ENCODE measurements around the gene PCNX2. TPM values are rescaled to one million over a fixed set of nuclear protein-coding genes. Genes with fewer than 3 reads are reported as not detected.

Gene PCNX2
- total and polyA plus RNA-seq, 2 of the 8 experiments (the other 6 are each of a cell fraction or from before 2014, with no cell fraction given) = 46.1 to 57.6 TPM

DNA sequence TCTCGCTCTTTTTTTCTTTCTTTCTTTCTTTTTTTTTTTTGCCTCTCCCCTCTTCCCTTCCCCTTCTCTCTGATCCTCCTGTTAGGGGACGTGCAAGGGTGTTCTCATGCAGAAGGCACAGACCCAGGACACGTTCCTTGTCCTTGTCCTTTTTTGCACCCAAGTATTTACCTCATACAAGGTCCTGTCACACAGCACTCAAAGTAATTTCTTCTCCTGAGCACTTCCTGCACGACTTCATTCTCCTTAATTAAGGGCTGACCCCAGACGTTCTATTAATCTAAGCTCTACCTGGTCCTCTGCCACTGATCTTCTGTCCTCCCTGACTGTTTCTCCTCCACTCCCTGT lies 424 bp upstream of the PCNX2 start:
- Histone ChIP-seq H3K9ac (replicated peaks in 1 of 4; ENCODE audit: extremely low read depth in 1 of 4, low read depth in 3 of 4, low read length in 3 of 4) (no peak overlapping the region; a peak in 1 of 7 replicates), H3K4me1 (replicated peaks in 1 of 4; ENCODE audit: control insufficient read depth in 3 of 4, insufficient read depth in 4 of 4, low read length in 3 of 4) (peaks cover under 1 to 16% (median 9%) of the 10 kb centered on the region in 4 experiments), H3K4me2 (ENCODE audit: insufficient read depth in 1 of 2, low read depth in 2 of 2, low read length in 2 of 2) (peak overlapping the region; percentile 84), H4K8ac (ENCODE audit: extremely low read depth, insufficient read depth, low read length) (no peak overlapping the region), H2BK120ac (replicated peaks; ENCODE audit: low read depth, low read length) (no peak overlapping the region), H3K9me3 (ENCODE audit: insufficient read depth in 2 of 2, low read depth in 1 of 2, low read length in 1 of 2) (no peaks in the 10 kb centered on the region), H3K27ac (ENCODE audit: low read depth, low read length) (no peak overlapping the region), H3K18ac (ENCODE audit: extremely low read depth, low read length) (0 out of 2 replicates have a peak overlapping the region, but pooled peaks have one; percentile 24), H2BK15ac (ENCODE audit: low read length) (0 out of 2 replicates have a peak overlapping the region, but pooled peaks have one; percentile 89), H2BK20ac (ENCODE audit: low read length) (no peak overlapping the region), H3K56ac (replicated peaks; ENCODE audit: insufficient read length, low read depth, low read length) (no peak overlapping the region), H4K91ac (replicated peaks; ENCODE audit: insufficient read length, low read length) (peak overlapping the region; percentile 68), H2BK12ac (ENCODE audit: low read depth, low read length) (no peak overlapping the region), H3K79me2 (ENCODE audit: control insufficient read depth in 1 of 2, insufficient read depth in 2 of 2, low read length in 2 of 2) (peaks cover 16 to 54% of the 10 kb centered on the region in 2 experiments), H3K79me1 (ENCODE audit: low read depth, low read length) (no peaks in the 10 kb centered on the region), H3K27me3 (replicated peaks in 1 of 4; ENCODE audit: control insufficient read depth in 3 of 4, extremely low read depth in 1 of 4, insufficient read depth in 3 of 4, low read length in 3 of 4) (no peaks in the 10 kb centered on the region), H3K4me3 (ENCODE audit: extremely low read depth in 1 of 4, insufficient read depth in 2 of 4, low read depth in 3 of 4, low read length in 4 of 4) (peak overlapping the region; percentile 77 to 93 (median 89); a peak in 7 of 8 replicates), H4K5ac (ENCODE audit: insufficient read length, low read depth, low read length) (no peak overlapping the region), H3K4ac (replicated peaks; ENCODE audit: insufficient read length, low read depth, low read length) (no peak overlapping the region), H2AFZ (ENCODE audit: low read length) (peak overlapping the region; percentile 78; the same call in 1 of the 2 replicates), H4K20me1 (replicated peaks in 1 of 2; ENCODE audit: control insufficient read depth in 1 of 2, insufficient read depth in 2 of 2, low read length in 2 of 2) (no peaks in the 10 kb centered on the region), H2BK5ac (ENCODE audit: low read depth, low read length) (peak overlapping the region; percentile 84; the same call in 1 of the 2 replicates), H3K36me3 (ENCODE audit: control insufficient read depth in 2 of 4, insufficient read depth in 4 of 4, low read length in 3 of 4) (no peaks in the 10 kb centered on the region), H2AK5ac (ENCODE audit: low read depth, low read length) (no peak overlapping the region), H3K23me2 (ENCODE audit: low read depth, low read length) (no peaks in the 10 kb centered on the region), H3K14ac (ENCODE audit: insufficient read length) (no peak overlapping the region), H3K23ac (ENCODE audit: insufficient read length) (no peak overlapping the region)
- no peak for FAIRE-seq
- POLR2A ChIA-PET (ENCODE audit: partially characterized antibody) = interaction anchor here (0.9 to 1.6 kb wide), 5 partner anchors 9 to 183 kb away, joined by 3 to 5 read pairs (median 3); no protein-coding TSS in a partner anchor
- DNase-seq (ENCODE audit: low read depth in 1 of 2, low spot score in 2 of 2) = no peak
- TF ChIP-seq CEBPB (IDR thresholded peaks at IDR 0.05; ENCODE audit: low read depth, low read length) (no peak), RXRA (IDR thresholded peaks at IDR 0.05; ENCODE audit: insufficient read depth, low read depth, low read length) (no peak), SIN3A (conservative IDR thresholded peaks at IDR 0.05 in 1 of 2, IDR thresholded peaks at IDR 0.05 in 1 of 2; ENCODE audit: low read depth in 1 of 2, low read length in 2 of 2) (no peak), POLR2A (IDR thresholded peaks at IDR 0.05; ENCODE audit: control extremely low read depth in 1 of 2, low read depth in 2 of 2, low read length in 2 of 2) (no peak), NANOG (IDR thresholded peaks at IDR 0.05; ENCODE audit: insufficient read depth, low read depth, low read length, poor library complexity, severe bottlenecking) (no peak), TAF1 (IDR thresholded peaks at IDR 0.05; ENCODE audit: low read depth, low read length) (no peak), MAFK (IDR thresholded peaks at IDR 0.05; ENCODE audit: low read depth, low read length) (no peak)
- WGBS, 2 experiments (ENCODE audit: extremely low coverage in 1 of 2, insufficient coverage in 1 of 2, insufficient read length in 1 of 2, insufficient replicate concordance in 2 of 2, low coverage in 1 of 2, low lambda C conversion rate in 2 of 2, missing lambda C conversion rate in 1 of 2) = 19% methylated on average over 3 of the region's 5 CpGs; no CpG with 5 or more reads in 1 of the 2 experiments
- CTCF ChIA-PET (ENCODE audit: partially characterized antibody) = interaction anchor here (1.3 kb wide), 2 partner anchors 9 to 829 kb away, joined by 4 to 5 read pairs; no protein-coding TSS in a partner anchor
